Activated CD4-positive, alpha-beta T cell treated with anti-CD3 and anti-CD28 coated beads, Interleukin-2, amount 10 ng/mL, durations not matched to agents 7 days and 5 days (primary cell): ENCODE results near the gene EDARADD. TPM values are rescaled to one million over a fixed set of nuclear protein-coding genes. Genes with fewer than 3 reads are reported as not detected.
A peak's percentile ranks its signal among the peaks of the same experiment; 100 is the strongest.
"Not testable (repeated sequence)": the region's sequence is repeated elsewhere in the genome, so short reads cannot be mapped to it uniquely, and the experiment has no call there.

ENCODE experiments used
- CTCF ChIA-PET: fragments of 350-600 bp; sonication (Branson Sonifier 250); formaldehyde crosslinking; loops from one replicate; lab custom pipeline; 2021; ENCODE audit warnings: antibody characterized with exemption; lab: Charles Lee
- POLR2A ChIA-PET: fragments of 350-600 bp; sonication (Branson Sonifier 250); formaldehyde crosslinking; loops from one replicate; lab custom pipeline; 2021; ENCODE audit warnings: antibody characterized with exemption; lab: Charles Lee
- DNase-seq: peaks from one replicate; pipeline ENCODE4 v3.0.0-alpha.2; 2020
- H3K27ac Mint-ChIP-seq: one replicate; pipeline ENCODE4 v1.8.0; 2021; ENCODE audit warnings: mild to moderate bottlenecking, moderate library complexity, mixed read lengths
- H3K27me3 Mint-ChIP-seq: one replicate; pipeline ENCODE4 v1.8.0; 2021; ENCODE audit warnings: mixed read lengths
- H3K36me3 Mint-ChIP-seq: one replicate; pipeline ENCODE4 v1.8.0; 2021; ENCODE audit warnings: low read depth, mixed read lengths
- H3K4me1 Mint-ChIP-seq: one replicate; pipeline ENCODE4 v1.8.0; 2021; ENCODE audit warnings: mixed read lengths
- H3K4me3 Mint-ChIP-seq: one replicate; pipeline ENCODE4 v1.8.0; 2021; ENCODE audit warnings: mild to moderate bottlenecking, moderate library complexity, mixed read lengths
- H3K9me3 Mint-ChIP-seq: one replicate; pipeline ENCODE4 v1.8.0; 2021; ENCODE audit warnings: mixed read lengths
- total RNA-seq, 2 experiments: library from RNA; stranded (reverse); gene quantifications; one replicate each; pipeline ENCODE4 v1.2.3, GENCODE V29; 2021

EDARADD gene
- total RNA-seq, 2 experiments from 2014 or later = 1.6 to 2.0 TPM

DNA sequence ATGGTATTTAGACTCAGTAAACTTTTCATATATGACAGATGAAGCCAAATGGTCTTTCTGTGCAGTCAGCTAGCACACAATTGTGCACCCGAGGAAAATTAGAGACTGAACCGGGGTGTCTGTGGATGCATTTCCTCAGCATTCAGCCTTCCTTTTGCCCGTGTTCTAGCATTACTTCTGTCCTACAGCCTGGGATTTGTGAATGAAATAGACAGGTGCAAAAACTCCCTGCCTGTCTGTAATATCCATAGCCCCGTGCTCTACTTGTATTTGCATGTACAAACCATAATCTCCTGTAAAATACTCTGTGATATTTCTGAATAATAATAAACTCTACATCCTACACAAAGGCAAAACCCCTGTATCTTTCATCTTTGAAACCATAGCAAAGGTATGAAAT is 64.9 kb downstream of the EDARADD start:
- Mint-ChIP-seq H3K27ac (no peak overlapping the region), H3K4me3 (no peak overlapping the region), H3K27me3 (peaks cover 31% of the 10 kb centered on the region), H3K4me1 (no peaks in the 10 kb centered on the region), H3K9me3 (no peaks in the 10 kb centered on the region), H3K36me3 (no peaks in the 10 kb centered on the region)
- no peak for DNase-seq
- POLR2A ChIA-PET = no interaction called here
- CTCF ChIA-PET = no interaction called here

GRCh38 chr1:236460103-236460502 is 66.0 kb downstream of the EDARADD start:
- Mint-ChIP-seq H3K4me1 (peaks cover 6% of the 10 kb centered on the region), H3K4me3 (no peak overlapping the region), H3K27ac (no peak overlapping the region), H3K36me3 (no peaks in the 10 kb centered on the region), H3K27me3 (peaks cover 37% of the 10 kb centered on the region), H3K9me3 (no peaks in the 10 kb centered on the region)
- ChIA-PET CTCF (interaction anchor here (0.5 to 0.7 kb wide), 2 partner anchors 14 to 18 kb away, joined by 4 to 5 read pairs; no protein-coding TSS in a partner anchor), POLR2A (no interaction called here)
- DNase-seq = no peak

- H3K4me3 Mint-ChIP-seq, POLR2A ChIA-PET, H3K27ac Mint-ChIP-seq: not testable (repeated sequence)
Measured at GRCh38 chr1:236464197-236464596, 70.1 kb downstream of the EDARADD start.

GRCh38 chr1:236465231-236465958 is 71.3 kb downstream of the EDARADD start:
- no peak overlapping the region for H3K27ac Mint-ChIP-seq
- no peaks in the 10 kb centered on the region for H3K36me3 Mint-ChIP-seq
- POLR2A ChIA-PET = no interaction called here
- peaks cover 49% of the 10 kb centered on the region for H3K27me3 Mint-ChIP-seq
- H3K4me1 Mint-ChIP-seq = peaks cover 22% of the 10 kb centered on the region
- CTCF ChIA-PET = interaction anchor here (1.1 kb wide), 1 partner anchor 15 kb away, joined by 3 read pairs; no protein-coding TSS in a partner anchor
- no peaks in the 10 kb centered on the region for H3K9me3 Mint-ChIP-seq
- H3K4me3 Mint-ChIP-seq = no peak overlapping the region
- DNase-seq = no peak

More at GRCh38 chr1:236464197-236464596, 70.1 kb downstream of the EDARADD start:
- H3K9me3 Mint-ChIP-seq, CTCF ChIA-PET, DNase-seq, H3K36me3 Mint-ChIP-seq: not testable (repeated sequence)
- Mint-ChIP-seq H3K4me1 (peaks cover 22% of the 10 kb centered on the region), H3K27me3 (peaks cover 51% of the 10 kb centered on the region)

GRCh38 chr1:236465959-236466303 is 71.8 kb downstream of the EDARADD start:
- DNase-seq = peak; percentile 16
- H3K27ac Mint-ChIP-seq = no peak overlapping the region

GRCh38 chr1:236467327-236467641 is 73.2 kb downstream of the EDARADD start:
- CTCF ChIA-PET = interaction anchor here (0.6 to 1.4 kb wide), 7 partner anchors 9 to 725 kb away, joined by 3 to 7 read pairs (median 4); no protein-coding TSS in a partner anchor
- no peaks in the 10 kb centered on the region for H3K9me3 Mint-ChIP-seq
- H3K4me1 Mint-ChIP-seq = peaks cover 22% of the 10 kb centered on the region
- no peak overlapping the region for H3K27ac Mint-ChIP-seq
- H3K27me3 Mint-ChIP-seq = peaks cover 43% of the 10 kb centered on the region
- no peak for DNase-seq
- no peak overlapping the region for H3K4me3 Mint-ChIP-seq
- H3K36me3 Mint-ChIP-seq = no peaks in the 10 kb centered on the region
- POLR2A ChIA-PET = no interaction called here

More at GRCh38 chr1:236465959-236466303, 71.8 kb downstream of the EDARADD start:
- no peaks in the 10 kb centered on the region for H3K36me3 Mint-ChIP-seq
- peaks cover 50% of the 10 kb centered on the region for H3K27me3 Mint-ChIP-seq
- no peaks in the 10 kb centered on the region for H3K9me3 Mint-ChIP-seq
- POLR2A ChIA-PET = no interaction called here
- peaks cover 22% of the 10 kb centered on the region for H3K4me1 Mint-ChIP-seq
- H3K4me3 Mint-ChIP-seq = no peak overlapping the region
- CTCF ChIA-PET = interaction anchor here (1.1 to 1.2 kb wide), 2 partner anchors 15 to 371 kb away, joined by 3 read pairs; no protein-coding TSS in a partner anchor

GRCh38 chr1:236468625-236469024 is 74.5 kb downstream of the EDARADD start:
- H3K27me3 Mint-ChIP-seq = peaks cover 37% of the 10 kb centered on the region
- H3K4me1 Mint-ChIP-seq = peaks cover 22% of the 10 kb centered on the region
- no peak overlapping the region for H3K4me3 Mint-ChIP-seq
- H3K36me3 Mint-ChIP-seq = no peaks in the 10 kb centered on the region
- no peaks in the 10 kb centered on the region for H3K9me3 Mint-ChIP-seq
- CTCF ChIA-PET = no interaction called here
- POLR2A ChIA-PET = no interaction called here
- no peak for DNase-seq
- H3K27ac Mint-ChIP-seq = no peak overlapping the region

DNA sequence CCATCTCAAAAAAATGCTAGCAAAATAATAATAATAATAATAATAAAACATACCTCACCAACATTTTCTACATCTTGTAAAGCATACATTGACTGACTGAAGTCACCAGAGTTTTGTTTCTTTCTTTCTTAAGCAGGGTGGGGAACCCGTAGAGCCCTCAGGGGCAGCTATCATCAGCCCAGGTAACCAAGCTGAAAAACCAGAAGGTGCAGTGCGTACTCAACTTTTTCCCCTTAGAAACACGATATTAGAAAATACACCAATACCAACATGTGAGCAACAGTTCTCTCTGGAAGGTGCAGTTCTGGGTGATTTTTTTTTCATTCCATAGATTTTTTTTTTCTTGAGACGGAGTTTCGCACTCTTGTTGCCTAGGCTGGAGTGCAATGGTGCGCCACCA is 75.4 kb downstream of the EDARADD start:
- POLR2A ChIA-PET = no interaction called here
- no peak overlapping the region for H3K4me3 Mint-ChIP-seq

DNA sequence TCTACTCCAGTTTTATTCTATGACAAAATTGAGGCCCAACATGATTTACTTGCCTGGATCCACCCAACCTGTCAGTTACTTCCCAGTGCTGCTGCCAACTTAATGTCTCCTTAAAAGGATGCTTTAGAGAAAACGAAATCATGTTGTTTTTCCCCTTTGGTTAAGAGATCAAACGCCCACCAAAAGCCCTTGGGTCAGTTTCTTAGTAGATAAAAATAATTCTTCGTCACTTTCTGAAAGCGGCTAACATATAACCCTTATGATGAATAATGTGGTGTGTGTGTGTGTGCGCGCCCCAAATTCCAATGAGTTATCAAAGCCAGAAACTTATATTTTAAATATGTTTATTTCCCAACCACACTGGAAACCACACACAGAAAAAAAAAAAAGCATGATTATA is 77.0 kb downstream of the EDARADD start:
- H3K9me3 Mint-ChIP-seq = no peaks in the 10 kb centered on the region
- H3K4me3 Mint-ChIP-seq = no peak overlapping the region
- DNase-seq = no peak
- peaks cover 25% of the 10 kb centered on the region for H3K27me3 Mint-ChIP-seq
- H3K27ac Mint-ChIP-seq = no peak overlapping the region
- no peaks in the 10 kb centered on the region for H3K36me3 Mint-ChIP-seq
- H3K4me1 Mint-ChIP-seq = peaks cover 6% of the 10 kb centered on the region
- ChIA-PET POLR2A (no interaction called here), CTCF (interaction anchor here (0.6 kb wide), 1 partner anchor 426 kb away, joined by 3 read pairs; no protein-coding TSS in a partner anchor)

More for the DNA sequence above, 75.4 kb downstream of the EDARADD start:
- no peaks in the 10 kb centered on the region for H3K36me3 Mint-ChIP-seq
- no peak for DNase-seq
- CTCF ChIA-PET = interaction anchor here (0.6 to 0.7 kb wide), 2 partner anchors 35 to 38 kb away, joined by 3 to 4 read pairs; no protein-coding TSS in a partner anchor
- no peak overlapping the region for H3K27ac Mint-ChIP-seq
- no peaks in the 10 kb centered on the region for H3K9me3 Mint-ChIP-seq
- peaks cover 22% of the 10 kb centered on the region for H3K4me1 Mint-ChIP-seq
- H3K27me3 Mint-ChIP-seq = peaks cover 35% of the 10 kb centered on the region

DNA sequence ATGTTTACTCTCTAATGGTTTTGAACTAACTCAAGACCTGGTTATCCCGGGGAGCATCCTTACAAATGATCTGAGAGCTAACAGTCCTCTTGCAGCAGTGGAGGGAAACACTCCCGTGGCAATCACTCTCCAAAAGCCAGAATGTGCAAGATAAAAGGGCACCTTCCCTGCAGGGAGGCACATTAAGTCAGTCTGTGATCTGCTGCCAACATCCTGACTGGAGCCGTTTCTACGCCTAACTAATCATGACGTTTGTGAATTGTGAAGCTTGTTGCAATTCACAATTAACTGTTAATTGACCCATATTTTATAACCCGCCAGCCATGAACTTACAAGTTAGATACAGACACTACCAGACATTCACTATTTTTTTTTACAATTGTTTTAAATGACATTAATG is 77.6 kb downstream of the EDARADD start:
- Mint-ChIP-seq H3K27ac (no peak overlapping the region), H3K4me3 (no peak overlapping the region), H3K9me3 (no peaks in the 10 kb centered on the region), H3K4me1 (peaks cover under 1% of the 10 kb centered on the region), H3K27me3 (peaks cover 21% of the 10 kb centered on the region), H3K36me3 (no peaks in the 10 kb centered on the region)
- ChIA-PET CTCF (interaction anchor here (0.6 to 1.3 kb wide), 2 partner anchors 9 to 425 kb away, joined by 3 read pairs; no protein-coding TSS in a partner anchor), POLR2A (no interaction called here)
- no peak for DNase-seq

GRCh38 chr1:236472850-236473788 is 79.0 kb downstream of the EDARADD start:
- Mint-ChIP-seq H3K4me1 (no peaks in the 10 kb centered on the region), H3K27ac (no peak overlapping the region), H3K36me3 (no peaks in the 10 kb centered on the region), H3K9me3 (no peaks in the 10 kb centered on the region), H3K4me3 (no peak overlapping the region), H3K27me3 (peaks cover 13% of the 10 kb centered on the region)
- ChIA-PET CTCF (interaction anchor here (0.7 to 1.3 kb wide), 3 partner anchors 7 to 338 kb away, joined by 3 to 4 read pairs (median 3); no protein-coding TSS in a partner anchor), POLR2A (no interaction called here)
- no peak for DNase-seq

DNA sequence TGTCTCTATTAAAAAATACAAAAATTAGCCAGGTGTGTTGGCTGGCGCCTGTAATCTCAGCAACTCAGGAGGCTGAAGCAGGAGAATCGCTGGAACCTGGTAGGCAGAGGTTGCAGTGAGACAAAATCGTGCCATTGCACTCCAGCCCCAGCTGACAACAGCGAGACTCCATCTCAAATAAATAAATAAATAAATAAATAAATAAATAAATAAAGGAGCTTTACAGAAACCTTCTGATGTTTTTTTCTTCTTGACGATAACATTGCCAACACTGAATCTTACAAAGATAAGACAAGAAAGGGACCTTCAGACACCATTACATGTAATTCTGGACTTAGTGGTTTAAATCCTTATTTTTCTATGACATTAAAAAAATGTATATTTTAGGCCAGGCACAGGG is 81.9 kb downstream of the EDARADD start:
- no peak overlapping the region for H3K4me3 Mint-ChIP-seq

More for the DNA sequence above, 81.9 kb downstream of the EDARADD start:
- Mint-ChIP-seq H3K27me3 (peaks cover 6% of the 10 kb centered on the region), H3K9me3 (no peaks in the 10 kb centered on the region), H3K4me1 (no peaks in the 10 kb centered on the region), H3K36me3 (no peaks in the 10 kb centered on the region), H3K27ac (no peak overlapping the region)
- DNase-seq = no peak
- POLR2A ChIA-PET = no interaction called here
- CTCF ChIA-PET = interaction anchor here (1.1 kb wide), 1 partner anchor 8 kb away, joined by 3 read pairs; no protein-coding TSS in a partner anchor
